GM19467 (cell line): ENCODE data around the gene ATP7B.

ENCODE experiments used
- ATAC-seq: cut with Tn5 transposase; IDR thresholded peaks from one replicate; pipeline ENCODE4 v1.9.1; 2021; ENCODE audit warnings: mild to moderate bottlenecking, moderate library complexity; ENCODE audit not compliant: unreplicated experiment

ATP7B gene

DNA sequence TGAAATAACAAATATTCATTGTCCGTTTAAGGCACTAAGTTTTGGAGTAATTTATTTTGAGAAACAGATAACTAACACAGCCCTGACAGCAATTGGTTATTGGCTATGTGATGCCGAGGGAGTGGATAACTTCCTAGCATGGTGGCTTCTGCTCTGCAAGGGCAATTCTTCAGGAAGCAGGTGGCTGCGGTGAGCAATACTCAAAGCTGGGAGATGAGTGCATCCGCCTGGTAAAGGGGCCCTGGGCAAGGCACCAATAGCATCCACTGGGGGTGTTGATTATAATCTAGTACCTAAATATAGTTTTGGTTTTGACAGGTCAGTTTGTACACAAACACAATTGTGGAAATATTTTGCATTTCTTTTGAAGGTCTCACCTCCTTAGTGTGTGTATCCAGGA is 108.5 kb downstream of the ATP7B start:
- ATAC-seq, result no peak

DNA sequence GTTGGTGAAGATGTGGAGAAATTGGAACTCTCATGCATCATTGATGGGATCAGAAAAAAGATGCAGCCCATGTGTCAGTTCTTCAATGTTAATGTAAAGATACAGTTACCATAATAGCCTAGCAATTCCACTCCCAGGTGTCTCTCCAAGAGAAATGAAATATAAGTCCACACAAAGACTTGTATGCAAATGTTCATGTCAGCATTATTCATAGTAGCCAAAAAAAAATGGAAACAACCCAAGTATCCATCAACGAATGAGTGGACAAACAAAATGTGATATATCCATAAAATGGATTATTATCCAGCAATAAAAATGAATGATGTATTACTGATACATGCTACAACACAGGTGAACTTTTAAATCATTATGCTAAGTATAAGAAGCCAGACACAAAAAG is 110.8 kb downstream of the ATP7B start:
- no peak for ATAC-seq

DNA sequence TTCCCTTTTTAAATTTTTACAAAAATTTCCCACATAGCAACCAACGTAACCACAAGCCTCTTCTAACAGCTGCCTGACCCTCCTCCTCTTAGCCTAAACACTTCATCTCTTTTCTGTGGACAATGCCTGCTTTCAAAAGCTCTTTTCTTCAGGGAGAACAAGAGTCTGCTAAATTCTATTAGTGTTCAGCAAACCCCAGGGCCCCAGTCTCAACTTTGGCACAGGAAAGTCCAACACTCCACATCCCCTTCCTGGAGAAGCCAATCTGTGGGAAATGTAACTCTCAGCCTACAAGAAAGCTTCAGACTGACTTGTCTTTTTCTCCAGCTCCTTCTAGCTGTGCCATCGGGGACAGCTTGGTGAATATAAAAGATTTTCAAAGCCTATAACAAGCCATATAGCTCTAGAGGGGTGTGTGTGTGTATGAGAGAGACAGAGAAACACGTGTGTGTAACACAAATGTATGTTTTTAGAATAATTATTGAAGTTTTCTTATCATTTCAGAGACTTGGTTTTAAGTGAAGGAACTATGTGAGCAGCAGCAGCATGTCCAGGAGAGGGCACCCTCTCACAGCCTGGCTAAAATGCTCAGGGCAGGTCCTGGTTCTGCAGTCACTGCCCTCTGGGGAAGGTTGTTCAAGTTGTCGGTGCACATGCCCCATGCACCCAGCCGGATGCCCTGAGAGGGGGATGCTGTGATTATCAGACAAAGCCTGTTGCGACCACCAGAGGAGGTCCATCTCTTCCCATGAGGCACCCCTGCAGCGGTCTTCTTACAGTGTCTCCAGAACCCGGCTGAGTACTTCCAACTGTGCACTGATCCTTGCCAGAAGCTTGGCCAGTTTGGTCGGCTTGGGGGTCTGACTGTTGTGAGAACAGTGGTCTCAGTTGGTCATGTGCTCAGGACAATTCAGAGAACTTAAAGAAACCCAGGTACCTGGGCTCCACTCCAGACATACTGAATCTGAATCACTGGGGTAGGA is 115.1 kb downstream of the ATP7B start:
- peak; percentile 63 for ATAC-seq

DNA sequence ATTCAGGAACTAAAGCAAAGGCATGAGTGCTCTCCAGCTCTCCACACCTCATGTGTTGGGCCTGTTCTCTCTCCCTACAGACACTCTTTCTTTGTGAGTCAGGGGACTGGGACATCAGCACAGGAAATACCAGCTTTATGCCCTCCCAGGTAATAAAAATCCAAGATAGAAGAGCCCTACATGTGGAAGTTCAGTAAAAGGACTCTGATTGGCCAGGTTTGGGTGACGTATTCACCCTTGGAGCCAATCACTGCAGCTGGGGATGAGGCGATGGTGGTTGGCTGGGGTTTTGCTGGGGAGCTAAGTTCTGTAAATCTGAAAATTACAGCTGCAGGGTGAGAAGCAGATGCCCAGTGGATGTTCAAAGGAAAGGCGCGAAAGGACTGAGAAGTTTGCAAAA is 117.0 kb downstream of the ATP7B start:
- ATAC-seq, result no peak

DNA sequence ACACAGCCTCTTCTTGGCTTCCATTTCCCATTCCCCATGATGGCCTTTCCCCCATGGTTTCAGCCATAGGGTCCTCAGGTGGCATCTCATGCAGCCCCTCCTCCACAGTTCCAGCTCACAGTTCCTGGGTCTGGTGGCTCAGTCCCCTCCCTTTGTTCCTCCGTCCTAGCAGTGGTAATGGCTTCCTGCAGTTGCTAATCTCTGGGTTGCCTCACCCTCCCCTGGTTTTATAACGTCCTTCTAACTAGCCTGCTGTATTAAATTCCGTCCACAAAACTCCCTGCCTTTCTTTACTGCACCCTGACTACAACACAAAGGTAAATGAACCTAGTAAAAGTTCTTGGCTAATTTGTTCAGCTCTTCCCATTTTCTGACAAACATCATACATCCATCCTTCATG is 118.6 kb downstream of the ATP7B start:
- ATAC-seq, result no peak

DNA sequence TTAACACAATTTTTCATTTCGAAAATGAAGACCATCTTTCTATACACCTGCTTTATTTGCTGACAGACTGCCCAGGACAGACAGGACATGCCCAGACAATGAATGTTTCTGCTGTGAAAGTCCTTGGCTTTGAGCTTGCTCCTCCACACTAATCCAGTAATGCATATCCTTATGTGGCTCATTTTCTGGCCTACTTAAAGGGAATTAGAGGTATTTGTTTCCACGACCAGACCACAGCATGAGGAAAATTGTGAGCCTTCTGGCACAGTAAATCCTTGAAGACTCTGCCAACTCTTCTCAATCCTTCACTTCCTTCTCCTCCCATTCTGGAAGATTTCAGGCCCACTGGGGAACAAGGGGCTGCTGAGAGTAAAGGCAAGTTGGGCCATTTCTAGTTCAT is 123.8 kb downstream of the ATP7B start:
- no peak for ATAC-seq

DNA sequence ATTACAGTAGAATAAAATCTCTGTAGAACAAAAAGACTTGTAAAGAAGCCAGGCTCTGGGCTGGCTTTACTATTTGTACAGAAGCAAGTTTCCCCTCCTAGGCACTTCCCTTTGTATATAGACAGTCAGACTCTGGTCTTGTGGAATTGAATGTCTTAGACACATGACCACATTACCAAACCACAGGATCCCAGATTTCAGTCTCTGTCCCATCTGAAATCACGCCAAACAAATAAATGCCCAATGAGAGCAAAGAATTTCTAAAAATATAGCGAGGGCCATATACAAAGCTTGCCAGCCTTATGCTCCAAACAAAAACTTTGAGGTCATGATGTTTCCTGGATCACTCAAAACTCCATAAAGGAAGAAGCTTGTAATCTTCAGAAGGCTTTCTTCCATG is 125.6 kb downstream of the ATP7B start:
- ATAC-seq, result no peak

DNA sequence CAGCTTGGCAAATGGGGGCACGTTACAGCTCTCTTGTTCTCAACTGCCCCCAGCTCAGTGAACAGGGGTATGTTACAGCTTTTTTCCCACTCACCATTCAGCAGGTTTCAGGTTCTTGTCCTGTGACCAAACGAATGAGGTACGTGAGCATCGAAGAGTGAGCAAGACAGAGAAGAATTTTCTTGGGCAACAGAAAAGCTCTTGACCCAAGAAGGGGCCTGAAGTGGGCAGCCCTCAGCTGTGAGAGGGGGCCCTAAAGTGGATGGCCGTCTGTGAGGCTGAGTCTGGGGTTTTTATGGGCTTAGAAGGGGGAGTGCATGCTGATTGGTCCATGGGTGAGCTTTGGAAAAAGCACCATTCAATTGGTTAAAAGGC is 128.0 kb downstream of the ATP7B start:
- ATAC-seq, result no peak
